ENCODE data around the gene ZNF48.

- TF ChIP-seq EZH2 (IDR thresholded peaks at IDR 0.05) (no peak), POLR2AphosphoS5 (IDR thresholded peaks at IDR 0.05; ENCODE audit: borderline replicate concordance, low read depth, low read length) (0 out of 2 replicates have a peak, but pooled peaks have one; percentile 17)
Measured at GRCh38 chr16:30369938-30370455, 25.2 kb upstream of the ZNF48 start.
